ENCODE results near the gene RIBC2.

DNA sequence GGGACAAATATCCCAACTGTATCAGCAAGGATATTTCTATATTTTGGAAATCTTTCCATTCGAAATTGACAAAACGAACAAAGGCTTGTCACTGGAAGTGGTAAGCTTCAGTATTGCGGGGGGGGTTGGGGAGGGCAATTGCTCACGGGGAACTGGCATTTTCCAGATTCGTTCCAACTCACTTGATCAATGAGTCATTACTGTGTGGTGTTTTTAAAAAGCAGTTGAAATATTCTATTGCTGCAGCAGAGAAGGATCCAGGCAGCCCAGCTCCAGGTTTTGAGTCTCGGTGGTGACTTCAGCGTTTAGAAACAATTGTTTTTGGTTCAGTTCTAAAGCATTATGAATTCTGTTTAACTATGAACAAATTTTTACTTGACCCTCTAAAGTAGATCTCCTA is 55.4 kb downstream of the RIBC2 start:
- TF ChIP-seq, protein P1, sequence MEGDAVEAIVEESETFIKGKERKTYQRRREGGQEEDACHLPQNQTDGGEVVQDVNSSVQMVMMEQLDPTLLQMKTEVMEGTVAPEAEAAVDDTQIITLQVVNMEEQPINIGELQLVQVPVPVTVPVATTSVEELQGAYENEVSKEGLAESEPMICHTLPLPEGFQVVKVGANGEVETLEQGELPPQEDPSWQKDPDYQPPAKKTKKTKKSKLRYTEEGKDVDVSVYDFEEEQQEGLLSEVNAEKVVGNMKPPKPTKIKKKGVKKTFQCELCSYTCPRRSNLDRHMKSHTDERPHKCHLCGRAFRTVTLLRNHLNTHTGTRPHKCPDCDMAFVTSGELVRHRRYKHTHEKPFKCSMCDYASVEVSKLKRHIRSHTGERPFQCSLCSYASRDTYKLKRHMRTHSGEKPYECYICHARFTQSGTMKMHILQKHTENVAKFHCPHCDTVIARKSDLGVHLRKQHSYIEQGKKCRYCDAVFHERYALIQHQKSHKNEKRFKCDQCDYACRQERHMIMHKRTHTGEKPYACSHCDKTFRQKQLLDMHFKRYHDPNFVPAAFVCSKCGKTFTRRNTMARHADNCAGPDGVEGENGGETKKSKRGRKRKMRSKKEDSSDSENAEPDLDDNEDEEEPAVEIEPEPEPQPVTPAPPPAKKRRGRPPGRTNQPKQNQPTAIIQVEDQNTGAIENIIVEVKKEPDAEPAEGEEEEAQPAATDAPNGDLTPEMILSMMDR (IDR thresholded peaks at IDR 0.05): no peak
- TF ChIP-seq POLR2A (IDR thresholded peaks at IDR 0.05): no peak
